GM12878 (cell line): Measurements from ENCODE around the gene OR4F6. TPM values are rescaled to one million over a fixed set of nuclear protein-coding genes. Genes with fewer than 3 reads are reported as not detected.

ENCODE experiments used
- ATAC-seq: fragments of 200-7000 bp; cut with Tn5 transposase; 3 replicates; pipeline ENCODE4 v1.9.1; 2020; ENCODE audit warnings: mild to moderate bottlenecking, moderate library complexity
- BruUV-seq: library from RNA; stranded (reverse); fragments of 400-500 nt; replicated peaks from 2 replicates; lab custom pipeline; 2021; lab: Mats Ljungman, UMichigan
- CTCF ChIA-PET: fragments of 300-600 bp; sonication (Branson Sonifier 250); formaldehyde crosslinking; extraction: SDS; loops from one replicate; lab custom pipeline; 2021; ENCODE audit warnings: inconsistent platforms; lab: Yijun Ruan, JAX
- POLR2A ChIA-PET: fragments of 350-600 bp; formaldehyde crosslinking; extraction: SDS; loops from one replicate; lab custom pipeline; 2021; ENCODE audit warnings: inconsistent platforms; lab: Charles Lee
- RAD21 ChIA-PET: fragments of 300-600 bp; sonication (Branson Sonifier 250); formaldehyde crosslinking; loops from one replicate; lab custom pipeline; 2023; ENCODE audit warnings: antibody characterized with exemption; ENCODE audit not compliant: unreplicated experiment; lab: Charles Lee
- SMC1A ChIA-PET: fragments of 300-600 bp; sonication (Branson Sonifier 250); formaldehyde crosslinking; loops from one replicate; lab custom pipeline; 2023; ENCODE audit not compliant: unreplicated experiment, uncharacterized antibody; lab: Charles Lee
- DNase-seq: peaks from one replicate; pipeline ENCODE4 v3.0.0-alpha.2; 2011; ENCODE audit warnings: low read depth, low spot score
- FAIRE-seq: peaks from 3 replicates; lab custom pipeline; 2011; peaks lifted over from hg19 to GRCh38; lab: Jason Lieb, UNC
- H2AFZ ChIP-seq: 2 replicates; pipeline ENCODE4 v1.6.0; 2011; ENCODE audit warnings: low read depth, low read length, control low read depth; ENCODE audit not compliant: control insufficient read depth
- H3K27ac ChIP-seq: 2 replicates; pipeline ENCODE4 v1.5.1; 2011; ENCODE audit warnings: control low read depth; ENCODE audit not compliant: control insufficient read depth, insufficient read depth
- H3K27me3 ChIP-seq, 2 experiments: replicated peaks in 1 of 2; 2 replicates each; pipeline versions ENCODE4 v1.6.0 to v1.6.1; 2011; ENCODE audit warnings: low read length in 1 of 2; ENCODE audit not compliant: control insufficient read depth in 2 of 2, insufficient read depth in 2 of 2
- H3K36me3 ChIP-seq, 2 experiments: 2 replicates each; pipeline ENCODE4 v1.5.1; 2011; ENCODE audit warnings: low read length in 1 of 2; ENCODE audit not compliant: control insufficient read depth in 2 of 2, insufficient read depth in 2 of 2
- H3K4me1 ChIP-seq: 2 replicates; pipeline ENCODE4 v1.6.1; 2011; ENCODE audit warnings: mild to moderate bottlenecking, low read length, moderate library complexity, mixed read lengths; ENCODE audit not compliant: control insufficient read depth, insufficient read depth
- H3K4me2 ChIP-seq: 2 replicates; pipeline ENCODE4 v1.6.0; 2011; ENCODE audit warnings: control low read depth; ENCODE audit not compliant: control insufficient read depth, insufficient read depth
- H3K4me3 ChIP-seq: fragments of 200-600 bp; sonication (generic); 2 replicates; pipeline ENCODE4 v1.5.1; 2016
- H3K79me2 ChIP-seq: 2 replicates; pipeline ENCODE4 v1.6.0; 2011; ENCODE audit warnings: low read length; ENCODE audit not compliant: control insufficient read depth, insufficient read depth
- H3K9ac ChIP-seq: 2 replicates; pipeline ENCODE4 v1.8.0; 2011; ENCODE audit warnings: low read length, control low read depth, mixed read lengths; ENCODE audit not compliant: control insufficient read depth, insufficient read depth
- H3K9me3 ChIP-seq: replicated peaks from 3 replicates; pipeline ENCODE4 v1.5.1; 2011; ENCODE audit warnings: mild to moderate bottlenecking, low read length; ENCODE audit not compliant: control insufficient read depth, insufficient read depth
- H4K20me1 ChIP-seq: 2 replicates; pipeline ENCODE4 v1.6.0; 2011; ENCODE audit not compliant: control insufficient read depth, insufficient read depth
- KLF5 ChIP-seq: fragments of 450-650 bp; IDR thresholded peaks from 2 replicates; pipeline ENCODE4 v1.6.1; 2014; ENCODE audit warnings: mild to moderate bottlenecking; ENCODE audit not compliant: partially characterized antibody
- RB1 ChIP-seq: fragments of 450-650 bp; formaldehyde crosslinking; IDR thresholded peaks from 2 replicates; pipeline ENCODE4 v1.6.1; 2017; ENCODE audit warnings: mild to moderate bottlenecking, borderline replicate concordance
- SMAD1 ChIP-seq: fragments of 450-650 bp; IDR thresholded peaks from 2 replicates; pipeline ENCODE4 v1.6.1; 2018; ENCODE audit warnings: mild to moderate bottlenecking, low read depth; ENCODE audit not compliant: partially characterized antibody
- SMC3 ChIP-seq: IDR thresholded peaks from 2 replicates; pipeline ENCODE4 v1.6.1; 2011; ENCODE audit warnings: low read length, improper control_type of control experiment, borderline replicate concordance
- WGBS: methylation state at CpG from one replicate; pipeline ENCODE4 v1.1.6; 2016; ENCODE audit warnings: low lambda C conversion rate; ENCODE audit not compliant: insufficient replicate concordance, insufficient coverage; ENCODE audit errors: missing lambda C conversion rate; 5-methylcytosine and 5-hydroxymethylcytosine counted together
- in situ Hi-C: fragments of 300-500 bp; cut with MboI; formaldehyde crosslinking; loops from 9 replicates; pipeline ENCODE4 v1.14.3; 2018; ENCODE audit warnings: mixed read lengths
- intact Hi-C: fragments of 100-400 bp; cut with micrococcal nuclease; formaldehyde crosslinking; loops from one replicate; pipeline ENCODE4 v1.14.2; 2022; ENCODE audit not compliant: unreplicated experiment
- polyA plus RNA-seq, 11 experiments: library from polyadenylated mRNA; depleted of rRNA in 4 of 11; unstranded in 6 of 11; stranded (reverse) in 5 of 11; fragments of >200 nt; fragmentation: Nextera tagmentation in 4 of 11; fragmentation: Illumina TruSeq in 1 of 11; extraction: Ambion mirVana in 4 of 11; extraction: Trizol in 1 of 11; gene quantifications; 1 replicate in 1 of 11; 2 replicates in 10 of 11; pipeline versions ENCODE4 v1.2.1 to v1.2.3, GENCODE V29; 2011 to 2016; ENCODE audit warnings: inconsistent platforms in 2 of 11, missing spikeins in 2 of 11, low read depth in 1 of 11
- total RNA-seq, 4 experiments: library from RNA; depleted of rRNA in 3 of 4; stranded (reverse); fragments of >200 nt in 3 of 4; fragmentation: Illumina TruSeq in 1 of 4; extraction: Trizol in 1 of 4; gene quantifications; 2 replicates each; pipeline versions ENCODE4 v1.2.1 to v1.2.3, GENCODE V29; 2013 to 2021
- TF ChIP-seq, protein P1 (sequence below): fragments of 450-650 bp; formaldehyde crosslinking; IDR thresholded peaks from 2 replicates; pipeline ENCODE4 v1.4.0; 2020; ENCODE audit warnings: mild to moderate bottlenecking, moderate library complexity

Gene OR4F6
- total and polyA plus RNA-seq, 10 of the 15 experiments (the other 5 are each of a cell fraction or from before 2014, with no cell fraction given), result not detected

DNA sequence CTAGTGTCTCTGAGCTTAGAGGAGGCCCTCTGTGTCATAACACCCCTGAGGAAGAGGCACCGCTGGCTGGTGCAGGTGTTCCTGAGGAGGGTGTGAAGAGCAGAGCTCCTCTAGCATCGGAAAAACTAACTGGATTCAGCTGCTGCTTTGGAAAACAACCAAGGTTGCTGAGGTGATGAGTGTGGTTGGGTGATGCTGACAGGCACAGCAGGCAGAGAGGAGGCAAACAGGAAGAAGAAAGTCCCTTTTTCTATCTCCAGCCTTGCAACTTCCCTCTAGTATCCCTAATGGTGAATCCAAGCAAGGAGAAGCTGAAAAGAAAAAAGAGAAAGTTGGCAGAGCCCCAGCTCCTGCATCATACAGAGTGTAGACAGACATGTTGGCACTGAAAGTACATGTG is 4.9 kb downstream of the OR4F6 start (continued):
- TF ChIP-seq RB1 (no peak), KLF5 (no peak), SMC3 (no peak)

GRCh38 chr15:101810456-101810855 is 7.1 kb downstream of the OR4F6 start:
- no peak overlapping the region for H2AFZ ChIP-seq
- ChIA-PET SMC1A (no interaction called here), RAD21 (no interaction called here), POLR2A (no interaction called here), CTCF (no interaction called here)
- H3K36me3 ChIP-seq, result no peaks in the 10 kb centered on the region
- H3K9ac ChIP-seq, result no peak overlapping the region
- no peak overlapping the region for H3K27ac ChIP-seq
- no peaks in the 10 kb centered on the region for H3K79me2 ChIP-seq
- TF ChIP-seq, protein P1, sequence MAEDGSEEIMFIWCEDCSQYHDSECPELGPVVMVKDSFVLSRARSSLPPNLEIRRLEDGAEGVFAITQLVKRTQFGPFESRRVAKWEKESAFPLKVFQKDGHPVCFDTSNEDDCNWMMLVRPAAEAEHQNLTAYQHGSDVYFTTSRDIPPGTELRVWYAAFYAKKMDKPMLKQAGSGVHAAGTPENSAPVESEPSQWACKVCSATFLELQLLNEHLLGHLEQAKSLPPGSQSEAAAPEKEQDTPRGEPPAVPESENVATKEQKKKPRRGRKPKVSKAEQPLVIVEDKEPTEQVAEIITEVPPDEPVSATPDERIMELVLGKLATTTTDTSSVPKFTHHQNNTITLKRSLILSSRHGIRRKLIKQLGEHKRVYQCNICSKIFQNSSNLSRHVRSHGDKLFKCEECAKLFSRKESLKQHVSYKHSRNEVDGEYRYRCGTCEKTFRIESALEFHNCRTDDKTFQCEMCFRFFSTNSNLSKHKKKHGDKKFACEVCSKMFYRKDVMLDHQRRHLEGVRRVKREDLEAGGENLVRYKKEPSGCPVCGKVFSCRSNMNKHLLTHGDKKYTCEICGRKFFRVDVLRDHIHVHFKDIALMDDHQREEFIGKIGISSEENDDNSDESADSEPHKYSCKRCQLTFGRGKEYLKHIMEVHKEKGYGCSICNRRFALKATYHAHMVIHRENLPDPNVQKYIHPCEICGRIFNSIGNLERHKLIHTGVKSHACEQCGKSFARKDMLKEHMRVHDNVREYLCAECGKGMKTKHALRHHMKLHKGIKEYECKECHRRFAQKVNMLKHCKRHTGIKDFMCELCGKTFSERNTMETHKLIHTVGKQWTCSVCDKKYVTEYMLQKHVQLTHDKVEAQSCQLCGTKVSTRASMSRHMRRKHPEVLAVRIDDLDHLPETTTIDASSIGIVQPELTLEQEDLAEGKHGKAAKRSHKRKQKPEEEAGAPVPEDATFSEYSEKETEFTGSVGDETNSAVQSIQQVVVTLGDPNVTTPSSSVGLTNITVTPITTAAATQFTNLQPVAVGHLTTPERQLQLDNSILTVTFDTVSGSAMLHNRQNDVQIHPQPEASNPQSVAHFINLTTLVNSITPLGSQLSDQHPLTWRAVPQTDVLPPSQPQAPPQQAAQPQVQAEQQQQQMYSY (CRISPR knock-in tag), result no peak
- no peak for TF ChIP-seq SMAD1
- FAIRE-seq, result no peak
- H3K9me3 ChIP-seq, result no peaks in the 10 kb centered on the region
- BruUV-seq, result no TSS peak
- WGBS, result 35% methylated on average over 1 of the region's 1 CpG
- H3K4me1 ChIP-seq, result no peaks in the 10 kb centered on the region
- no peaks in the 10 kb centered on the region for H4K20me1 ChIP-seq
- DNase-seq, result no peak
- no peak overlapping the region for H3K4me3 ChIP-seq
- intact Hi-C loops, result no loop called here
- in situ Hi-C loops, result no loop called here
- H3K4me2 ChIP-seq, result no peak overlapping the region
- H3K27me3 ChIP-seq, result no peaks in the 10 kb centered on the region
- ATAC-seq, result no peak
